Dedifferentiated amniotic fluid mesenchymal stem cell (primary cell): Measurements from ENCODE around the gene DNMT3B.

ENCODE experiments used
- DNase-seq: peaks from one replicate; pipeline ENCODE4 v3.0.0-alpha.2; 2016; ENCODE audit errors: extremely low spot score

Gene DNMT3B

DNA sequence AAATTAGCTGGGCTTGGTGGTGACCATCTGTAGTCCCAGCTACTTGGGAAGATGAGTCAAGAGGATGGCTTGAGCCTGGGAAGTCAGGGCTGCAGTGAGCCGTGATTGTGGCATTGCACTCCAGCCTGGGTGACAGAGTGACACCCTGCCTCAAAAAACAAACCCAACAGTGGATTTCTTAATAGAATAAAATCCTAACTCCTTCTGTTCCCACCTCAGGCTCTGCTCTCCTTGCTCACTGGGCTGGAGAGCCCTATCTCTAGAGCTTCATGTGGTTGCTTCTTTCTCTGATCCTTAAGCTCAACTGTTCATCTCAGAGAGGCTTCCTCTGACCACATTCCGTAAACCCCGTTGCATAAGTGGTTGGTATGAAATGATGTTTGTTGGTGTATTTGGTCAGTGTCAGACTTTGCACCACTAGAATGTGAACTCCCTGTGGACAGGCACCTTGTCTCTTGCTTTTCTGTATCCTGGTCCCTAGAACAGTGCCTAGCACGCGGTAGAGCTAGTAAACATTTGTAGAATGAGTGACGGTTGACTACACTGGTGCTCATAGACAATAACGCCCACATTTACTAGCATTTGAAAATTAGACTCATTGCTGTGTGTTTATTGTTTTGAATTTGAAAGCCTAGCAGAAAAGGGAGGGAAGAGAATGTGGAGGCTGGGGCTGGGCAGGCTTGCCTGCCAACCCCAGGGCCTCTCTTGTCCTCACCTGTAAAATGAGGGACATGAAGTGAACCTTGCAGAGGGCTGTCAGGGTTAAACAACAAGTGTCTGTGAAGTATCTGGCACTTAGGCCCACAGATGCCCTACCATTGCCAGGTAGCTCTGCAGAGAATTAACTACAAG lies 61.8 kb downstream of the DNMT3B start:
- no peak for DNase-seq

DNA sequence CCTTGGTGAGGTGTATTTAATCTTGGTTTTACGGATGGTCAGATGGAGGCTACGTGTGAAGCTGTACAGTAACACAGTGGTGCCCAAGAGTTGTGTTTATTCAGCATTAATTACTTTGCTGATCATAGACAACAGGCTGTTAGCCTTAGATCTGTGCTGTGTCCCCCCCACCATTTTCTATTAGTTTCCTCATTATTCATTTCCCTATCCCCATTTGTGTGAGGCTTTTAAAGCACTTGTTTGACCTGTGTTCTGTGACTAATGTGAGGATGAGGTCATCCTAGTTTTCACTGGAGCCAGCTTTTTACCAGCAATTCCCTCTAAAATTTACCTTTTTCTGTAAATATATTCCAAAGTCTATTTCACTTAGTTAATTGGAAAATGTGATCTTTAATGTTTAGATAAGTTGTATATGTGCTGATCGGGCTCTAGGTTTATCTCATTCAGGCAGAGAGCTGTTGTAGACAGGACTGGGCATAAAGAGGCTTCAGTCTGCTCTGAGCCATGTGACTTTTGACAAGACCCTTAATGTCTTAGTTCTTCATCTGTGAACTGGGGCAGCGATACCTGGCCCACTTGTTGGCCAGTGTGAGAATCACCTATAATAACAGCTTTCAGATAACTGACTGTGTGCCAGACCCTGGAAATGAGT lies 66.0 kb downstream of the DNMT3B start:
- DNase-seq, result no peak

DNA sequence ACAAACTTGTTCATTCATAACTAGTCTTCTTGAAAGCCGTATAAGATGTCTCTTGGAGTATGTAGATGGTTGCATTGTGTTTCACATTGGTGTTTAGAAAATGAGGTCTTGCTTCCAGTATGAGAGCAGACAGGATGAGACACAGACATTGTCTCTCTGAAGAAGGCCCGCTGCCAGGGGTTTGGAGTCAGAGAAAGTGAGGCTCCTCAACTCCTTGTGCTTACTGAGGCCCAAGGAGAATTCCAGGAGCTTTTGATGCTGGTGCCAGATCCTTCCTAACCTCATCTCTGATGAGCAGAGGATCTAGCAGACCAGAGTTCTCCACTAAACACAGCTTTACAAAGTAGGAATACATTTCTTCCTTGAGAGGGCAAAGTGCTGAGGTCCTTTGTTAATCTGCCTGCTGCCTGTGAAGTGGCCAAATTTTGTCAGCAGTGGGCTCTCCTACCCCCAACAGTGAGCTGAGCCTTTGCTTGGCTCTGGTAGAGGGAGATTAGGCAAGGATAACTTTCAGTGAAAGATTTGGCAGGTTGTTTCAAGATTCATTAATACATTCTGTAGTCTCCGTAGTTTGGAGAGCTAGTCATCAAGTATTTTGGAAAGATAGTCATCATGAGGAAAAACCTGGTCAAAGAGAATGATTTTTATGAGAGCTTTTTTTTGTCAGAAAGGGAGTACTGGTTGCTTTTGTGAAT lies 67.3 kb downstream of the DNMT3B start:
- DNase-seq, result no peak

DNA sequence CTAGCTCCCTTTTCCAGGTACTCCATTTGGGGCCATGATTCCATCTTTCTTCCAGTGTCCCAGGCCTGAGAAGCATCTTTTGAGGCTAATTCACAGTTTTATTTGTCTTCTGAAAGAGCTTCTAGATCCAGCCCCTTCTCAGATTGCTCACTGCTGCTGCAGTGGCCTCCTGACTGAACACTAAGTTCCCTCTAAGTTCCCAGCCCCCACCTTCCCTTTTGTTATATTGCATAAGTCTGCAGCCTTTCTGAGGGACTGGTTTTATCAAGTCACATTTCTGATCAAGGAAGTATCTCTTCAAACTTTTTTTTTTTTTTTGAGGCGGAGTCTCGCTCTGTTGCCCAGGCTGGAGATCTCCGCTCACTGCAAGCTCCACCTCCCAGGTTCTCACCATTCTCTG lies 68.3 kb downstream of the DNMT3B start:
- DNase-seq, result no peak

DNA sequence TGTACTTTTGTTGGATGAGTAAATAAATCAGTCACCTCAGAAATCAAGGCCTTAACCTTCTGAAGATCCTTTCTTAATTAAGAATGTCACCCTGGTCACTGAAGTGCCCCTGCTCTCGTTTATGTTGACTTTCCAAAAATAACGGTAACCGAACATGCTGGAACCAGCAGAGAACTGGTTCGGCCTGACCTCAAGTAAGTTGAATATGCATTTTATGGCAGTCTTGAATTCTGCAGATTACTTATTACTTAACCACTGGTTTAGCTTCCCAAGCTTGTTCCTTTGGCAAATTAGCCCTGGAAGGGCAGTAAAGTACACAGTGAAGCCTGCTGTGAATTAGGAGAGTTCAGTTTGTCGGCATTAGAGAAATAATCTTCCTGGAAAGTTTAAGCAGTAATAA lies 69.8 kb downstream of the DNMT3B start:
- no peak for DNase-seq

DNA sequence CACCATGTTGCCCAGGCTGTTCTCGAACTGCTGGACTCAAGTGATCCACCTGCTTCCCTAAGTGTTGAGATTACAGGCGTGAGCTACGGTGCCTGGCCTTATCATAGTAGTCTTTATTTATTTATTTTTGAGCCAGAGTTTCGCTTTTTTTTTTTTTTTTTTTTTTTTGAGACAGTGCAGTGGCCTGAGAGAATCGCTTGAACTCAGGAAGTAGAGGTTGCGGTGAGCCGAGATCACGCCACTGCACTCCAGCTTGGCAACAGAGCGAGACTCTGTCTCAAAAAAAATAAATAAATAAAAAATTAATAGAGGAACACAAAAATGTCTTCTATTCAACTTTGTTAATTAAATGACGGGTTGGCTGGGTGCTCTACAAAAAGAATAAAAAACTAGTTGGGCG lies 70.5 kb downstream of the DNMT3B start:
- DNase-seq, result no peak

DNA sequence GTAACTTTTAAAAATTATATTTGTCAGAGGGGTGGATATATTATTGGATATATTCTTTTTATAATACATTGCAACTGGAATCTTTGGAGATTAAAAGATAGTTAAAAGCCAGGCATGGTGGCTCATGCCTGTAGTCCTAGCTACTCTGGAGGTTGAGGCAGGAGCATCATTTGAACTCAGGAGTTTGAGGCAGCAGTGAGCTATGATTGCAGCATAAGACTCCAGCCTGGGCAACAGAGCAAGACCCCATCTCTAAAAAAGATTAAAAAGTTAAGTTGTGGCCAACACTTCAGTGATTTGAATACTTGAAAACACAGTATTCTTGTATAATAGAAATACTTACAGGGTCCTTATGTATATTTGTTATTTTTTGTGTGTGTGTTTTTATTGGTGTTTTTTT lies 72.8 kb downstream of the DNMT3B start:
- no peak for DNase-seq

DNA sequence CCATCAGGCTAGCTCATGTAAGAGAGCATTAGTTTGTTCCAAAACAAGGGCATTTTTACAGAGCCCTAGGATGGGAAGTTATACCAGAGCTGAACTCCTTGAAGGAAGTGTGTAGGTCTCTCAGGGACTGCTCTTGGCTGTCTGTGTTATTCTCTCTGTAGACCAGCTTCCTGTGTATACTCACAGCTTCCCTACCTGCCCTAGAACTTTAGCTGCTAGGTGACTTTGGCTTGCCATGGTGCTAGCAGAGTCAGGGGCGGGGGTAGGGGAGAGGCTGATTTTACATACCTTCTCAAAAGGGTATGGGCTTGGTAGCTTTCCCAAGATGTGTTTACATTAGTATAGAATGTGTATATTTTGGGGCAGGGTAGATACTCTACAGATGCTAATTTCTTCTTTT lies 75.0 kb downstream of the DNMT3B start:
- no peak for DNase-seq

DNA sequence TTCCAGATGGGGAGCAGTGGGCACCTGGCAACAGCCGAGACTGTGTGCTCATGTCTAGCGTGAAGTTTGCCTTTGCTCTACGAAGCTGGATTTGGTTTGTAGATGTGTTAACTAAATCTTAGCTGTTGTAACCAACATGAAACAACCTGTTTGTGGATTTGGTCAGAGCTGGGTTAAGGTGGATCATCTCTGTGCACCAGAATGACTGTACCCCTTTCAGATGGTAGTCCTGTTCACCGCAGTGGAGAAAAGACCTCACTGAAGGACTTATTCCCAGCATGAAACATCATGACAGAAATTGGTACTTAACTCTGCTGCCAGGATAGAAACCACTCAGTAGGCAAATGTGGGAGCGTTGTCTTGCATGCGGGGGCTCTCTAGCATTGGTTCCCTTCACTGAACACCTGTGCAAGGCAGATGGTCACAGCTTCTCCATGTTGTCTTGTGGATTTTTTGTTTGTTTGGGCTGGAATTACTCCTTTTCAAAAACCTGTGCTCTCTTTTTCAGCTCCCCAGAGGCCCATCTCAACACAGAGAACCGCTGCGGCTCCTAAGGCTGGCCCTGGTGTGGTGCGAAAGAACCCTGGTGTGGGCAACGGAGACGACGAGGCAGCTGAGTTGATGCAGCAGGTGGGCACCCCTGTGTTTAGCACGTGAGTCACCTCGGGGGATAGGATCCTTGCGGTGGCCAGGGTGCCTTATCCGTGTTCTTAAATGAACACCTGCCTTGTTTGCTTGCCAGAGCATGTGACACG lies 77.2 kb downstream of the DNMT3B start:
- no peak for DNase-seq

DNA sequence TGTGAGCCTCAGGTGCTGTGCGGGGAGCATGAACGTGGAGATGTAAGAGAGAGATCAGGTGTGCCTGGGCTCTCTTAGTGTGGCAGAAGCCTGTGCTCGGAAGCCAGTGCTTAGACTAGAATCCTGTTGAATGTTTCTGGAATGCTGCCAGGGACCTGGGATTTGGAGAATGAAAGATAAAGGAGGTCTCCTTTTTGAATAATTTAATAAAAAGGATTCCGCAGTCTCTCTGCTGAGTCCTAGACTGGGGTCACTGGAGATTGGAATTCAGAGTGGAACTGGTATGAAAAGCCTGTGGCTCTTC lies 77.7 kb downstream of the DNMT3B start:
- no peak for DNase-seq

DNA sequence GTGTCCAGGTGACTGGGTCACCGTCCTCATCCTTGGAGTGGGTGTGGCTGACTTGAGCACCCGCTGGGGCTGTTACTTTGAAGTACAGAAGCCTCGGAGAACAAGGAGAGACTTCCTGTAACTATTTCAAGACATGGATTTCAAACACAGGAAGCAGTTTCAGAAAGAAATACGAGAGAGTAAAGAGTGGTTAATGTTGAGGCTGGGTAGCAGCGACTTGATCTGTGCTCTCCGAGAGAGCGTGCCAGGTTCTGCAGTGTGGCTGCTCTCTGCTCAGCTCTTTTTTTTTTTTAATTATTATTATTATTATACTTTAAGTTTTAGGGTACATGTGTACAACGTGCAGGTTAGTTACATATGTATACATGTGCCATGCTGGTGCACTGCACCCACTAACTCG lies 79.0 kb downstream of the DNMT3B start:
- no peak for DNase-seq

DNA sequence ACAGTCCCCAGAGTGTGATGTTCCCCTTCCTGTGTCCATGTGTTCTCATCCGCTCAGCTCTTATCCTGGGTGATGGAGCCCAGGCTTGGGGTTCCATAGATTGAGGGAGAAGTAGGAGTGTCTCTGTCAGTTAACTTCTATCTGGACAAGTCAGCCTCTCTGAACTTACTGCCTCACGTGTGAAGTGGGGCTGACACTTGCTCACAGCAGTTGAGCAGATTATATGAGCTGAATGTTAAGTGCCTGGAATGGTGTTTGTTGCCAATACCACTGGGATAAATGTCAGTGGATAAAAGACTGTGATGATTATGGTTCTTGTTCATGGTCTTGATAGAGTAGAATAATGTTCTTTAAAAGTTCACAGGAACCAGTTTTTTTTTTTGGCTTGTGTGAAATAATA lies 79.4 kb downstream of the DNMT3B start:
- DNase-seq, result no peak

DNA sequence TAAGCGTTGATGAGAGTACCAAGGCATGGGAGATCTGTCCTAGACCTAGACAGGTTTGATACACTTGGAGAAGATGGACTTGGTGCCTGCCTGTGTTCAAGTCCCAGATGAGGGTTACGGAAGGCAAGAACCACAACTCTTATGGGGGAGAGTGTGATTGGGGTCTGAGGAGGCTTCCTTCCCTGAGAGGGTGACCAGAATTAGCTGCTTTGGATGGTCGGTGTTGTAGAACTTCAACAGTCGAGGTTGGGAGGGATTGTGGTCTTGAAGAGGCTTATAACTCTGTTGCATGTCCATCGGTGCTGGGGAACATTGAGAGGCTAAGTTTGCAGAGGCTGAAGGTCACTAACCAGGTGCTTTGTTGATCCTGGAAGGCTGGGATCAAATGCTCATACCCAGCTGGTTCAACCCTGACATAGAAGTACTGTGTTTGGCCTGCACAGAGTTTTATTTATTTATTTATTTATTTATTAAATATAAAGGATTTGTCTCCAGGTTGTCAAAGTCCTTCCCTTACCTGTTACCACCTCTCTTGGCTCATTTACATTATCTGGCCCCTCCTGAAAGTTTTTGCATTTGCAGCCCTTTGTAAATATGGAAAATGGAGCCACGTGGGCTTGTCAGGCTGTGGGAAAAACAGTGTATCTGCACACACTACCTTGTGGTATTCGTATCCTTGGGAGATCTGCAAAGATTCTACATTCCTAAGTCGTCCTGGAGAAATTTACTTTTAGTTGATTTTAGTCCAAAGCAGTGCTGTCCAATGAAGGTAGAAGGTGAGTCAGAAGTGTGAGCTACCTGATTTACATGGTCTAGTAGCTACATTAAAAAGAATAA lies 80.7 kb downstream of the DNMT3B start:
- DNase-seq, result no peak

DNA sequence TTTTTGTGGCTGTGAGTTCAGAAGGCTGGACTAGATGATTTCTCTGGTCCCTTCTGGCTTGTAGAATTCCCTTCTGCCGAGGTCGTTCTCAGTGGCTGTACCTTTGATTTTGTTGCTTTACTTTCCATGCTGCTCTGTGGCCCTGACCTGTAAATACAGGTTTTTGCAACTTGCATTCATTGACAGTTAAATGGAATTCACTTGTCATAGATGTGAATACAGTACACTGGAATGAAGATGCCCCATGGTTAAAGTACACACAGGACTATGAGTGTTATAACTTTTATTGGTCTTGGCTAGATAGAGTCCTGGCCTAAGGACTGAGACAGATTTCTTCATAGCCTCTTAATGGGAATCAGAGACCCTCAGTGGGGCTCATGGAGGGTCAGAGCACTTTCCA lies 83.6 kb downstream of the DNMT3B start:
- DNase-seq, result no peak

DNA sequence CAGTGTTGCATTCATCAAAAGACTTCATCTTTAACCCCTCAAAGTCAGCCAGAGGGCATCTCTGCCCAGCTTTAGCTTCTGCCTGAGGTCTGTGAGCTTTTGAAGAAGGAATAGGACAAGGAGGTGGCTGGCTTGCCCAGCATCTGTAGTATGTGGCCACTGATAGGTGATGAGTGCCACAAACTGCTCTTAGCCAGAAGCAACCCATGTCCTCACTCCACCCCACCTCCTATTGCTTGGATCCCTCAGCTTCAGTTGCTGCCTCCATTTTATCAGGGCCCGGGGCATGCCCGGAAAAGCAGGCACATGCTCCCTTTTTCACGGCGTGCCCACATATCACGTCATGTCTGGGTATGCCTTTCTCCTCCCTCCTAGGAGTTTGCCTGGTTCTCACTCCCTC lies 84.7 kb downstream of the DNMT3B start:
- no peak for DNase-seq

DNA sequence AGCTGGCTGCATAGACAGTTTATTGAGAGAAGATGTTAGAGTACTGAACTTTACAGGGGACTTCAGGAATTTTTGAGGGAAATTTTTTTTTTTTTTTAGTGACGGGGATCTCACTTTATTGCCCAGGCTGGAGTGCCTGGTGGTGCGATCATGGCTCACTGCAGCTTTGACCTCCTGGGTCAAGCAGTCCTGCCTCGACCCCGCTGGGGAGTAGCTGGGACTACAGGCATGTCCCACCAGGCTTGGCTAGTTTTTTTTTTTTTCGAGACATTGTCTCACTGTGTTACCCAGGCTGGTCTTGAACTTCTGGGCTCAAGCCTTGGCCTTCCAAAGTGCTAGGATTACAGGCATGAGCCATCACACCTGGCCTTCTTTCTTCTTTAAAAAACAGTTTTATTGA lies 85.8 kb downstream of the DNMT3B start:
- DNase-seq, result no peak

DNA sequence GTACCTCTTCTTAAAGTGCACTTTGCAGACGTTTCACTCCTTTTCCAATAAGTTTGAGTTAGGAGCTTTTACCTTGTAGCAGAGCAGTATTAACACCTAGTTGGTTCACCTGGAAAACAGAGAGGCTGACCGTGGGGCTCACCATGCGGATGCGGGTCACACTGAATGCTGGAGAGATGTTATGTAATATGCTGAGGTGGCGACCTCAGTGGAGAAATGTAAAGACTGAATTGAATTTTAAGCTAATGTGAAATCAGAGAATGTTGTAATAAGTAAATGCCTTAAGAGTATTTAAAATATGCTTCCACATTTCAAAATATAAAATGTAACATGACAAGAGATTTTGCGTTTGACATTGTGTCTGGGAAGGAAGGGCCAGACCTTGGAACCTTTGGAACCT lies 86.7 kb downstream of the DNMT3B start:
- no peak for DNase-seq

DNA sequence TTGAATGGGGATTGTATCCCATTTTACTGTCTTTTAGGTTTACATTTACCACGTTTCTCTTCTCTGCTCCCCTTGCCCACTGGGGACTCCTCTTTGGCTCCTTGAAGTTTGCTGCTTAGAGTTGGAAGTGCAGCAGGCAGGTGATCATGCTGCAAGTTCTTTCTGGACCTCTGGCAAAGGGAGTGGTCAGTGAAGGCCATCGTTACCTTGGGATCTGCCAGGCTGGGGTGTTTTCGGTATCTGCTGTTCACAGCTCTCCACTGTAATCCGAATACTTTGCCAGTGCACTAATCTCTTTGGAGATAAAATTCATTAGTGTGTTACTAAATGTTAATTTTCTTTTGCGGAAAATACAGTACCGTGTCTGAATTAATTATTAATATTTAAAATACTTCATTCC lies 87.4 kb downstream of the DNMT3B start:
- DNase-seq, result no peak

DNA sequence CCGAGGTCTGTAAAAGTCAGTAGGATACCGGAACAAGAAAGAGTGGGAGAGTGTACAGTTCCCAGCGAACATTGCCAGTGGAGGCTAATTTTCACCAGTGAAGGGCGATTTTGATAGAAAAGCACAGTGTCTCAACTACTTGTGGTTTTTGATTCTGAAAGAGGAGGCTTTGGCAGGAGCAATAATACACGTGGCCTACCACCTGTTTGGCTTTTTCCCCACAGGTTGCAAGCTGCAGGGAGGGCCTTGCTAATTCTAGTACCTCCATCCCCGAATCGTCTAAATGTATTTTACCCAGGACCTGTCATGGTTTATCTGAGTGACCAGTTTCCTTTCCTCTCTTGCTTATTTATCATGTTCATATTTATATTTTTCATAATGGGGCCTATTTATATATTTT lies 93.2 kb downstream of the DNMT3B start:
- no peak for DNase-seq

DNA sequence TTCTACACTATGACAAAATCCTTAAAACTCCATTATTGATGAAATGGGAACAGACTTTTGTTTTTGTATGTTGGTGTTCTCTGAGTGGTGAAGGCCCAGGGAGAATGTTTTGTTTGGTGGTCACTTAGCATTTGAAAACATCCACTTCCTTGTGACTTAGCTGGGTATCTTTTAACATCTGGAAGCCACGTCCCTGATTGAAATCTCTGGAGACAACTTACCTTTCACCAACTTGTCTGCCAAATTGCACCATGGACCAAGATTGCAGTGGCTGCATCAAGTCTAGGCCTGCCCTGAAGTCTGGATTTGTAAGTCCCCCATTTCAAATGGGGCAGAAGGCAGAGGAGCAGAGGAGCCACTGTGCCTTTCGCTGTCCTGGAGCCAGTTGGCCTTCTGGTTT lies 96.0 kb downstream of the DNMT3B start:
- DNase-seq, result no peak
